SK-N-SH (cell line): ENCODE measurements around the gene ADAMTS17. TPM values are rescaled to one million over a fixed set of nuclear protein-coding genes. Genes with fewer than 3 reads are reported as not detected.

Experiments
- CTCF ChIA-PET: fragments of 300-600, 350-600 bp; formaldehyde crosslinking; extraction: SDS; loops from one replicate; lab custom pipeline; 2021; lab: Yijun Ruan, JAX
- POLR2A ChIA-PET: fragments of 350-600 bp; sonication (Branson Sonifier 250); formaldehyde crosslinking; extraction: SDS; loops from one replicate; lab custom pipeline; 2020; ENCODE audit warnings: antibody characterized with exemption, inconsistent platforms; lab: Yijun Ruan, JAX
- DNase-seq: peaks from one replicate; pipeline ENCODE4 v3.0.0; 2012
- H2AFZ ChIP-seq: fragments of 200-600 bp; sonication (generic); 2 replicates; pipeline ENCODE4 v1.8.1; 2016; ENCODE audit warnings: antibody characterized with exemption, mild to moderate bottlenecking, low read depth
- H3F3A ChIP-seq: fragments of 200-600 bp; sonication (generic); replicated peaks from 2 replicates; pipeline ENCODE3; 2016; ENCODE audit warnings: antibody characterized with exemption, mild to moderate bottlenecking; ENCODE audit not compliant: insufficient read depth
- H3K27ac ChIP-seq, 2 experiments: fragments of 200-500 bp in 1 of 2; fragments of 200-600 bp in 1 of 2; sonication (Bioruptor generic) in 1 of 2; sonication (generic), shearing (Covaris generic) in 1 of 2; 2 replicates each; pipeline versions ENCODE4 v1.5.1 to v1.6.1; 2014 to 2016; ENCODE audit warnings: low read depth in 2 of 2, inconsistent platforms in 1 of 2, low read length in 1 of 2, mild to moderate bottlenecking in 1 of 2, mixed read lengths in 1 of 2
- H3K27me3 ChIP-seq: fragments of 200-600 bp; sonication (generic), shearing (Covaris generic); 2 replicates; pipeline ENCODE4 v1.6.1; 2016; ENCODE audit warnings: mixed run types; ENCODE audit not compliant: insufficient read depth
- H3K36me3 ChIP-seq, 2 experiments: fragments of 200-500 bp in 1 of 2; fragments of 200-600 bp in 1 of 2; sonication (Bioruptor generic) in 1 of 2; sonication (generic) in 1 of 2; replicated peaks in 1 of 2; 2 replicates each; pipeline versions ENCODE3 to v1.5.1; 2014 to 2016; ENCODE audit warnings: low read length in 1 of 2, mild to moderate bottlenecking in 1 of 2; ENCODE audit not compliant: insufficient read depth in 2 of 2, control insufficient read depth in 1 of 2
- H3K4me1 ChIP-seq, 2 experiments: fragments of 200-500 bp in 1 of 2; fragments of 200-600 bp in 1 of 2; sonication (Bioruptor generic) in 1 of 2; sonication (generic), shearing (Covaris generic) in 1 of 2; 2 replicates each; pipeline versions ENCODE4 v1.5.1 to v1.6.1; 2014 to 2016; ENCODE audit warnings: low read depth in 1 of 2, low read length in 1 of 2, mixed run types in 1 of 2; ENCODE audit not compliant: insufficient read depth in 2 of 2, control insufficient read depth in 1 of 2
- H3K4me2 ChIP-seq: fragments of 200-600 bp; sonication (generic), shearing (Covaris generic); 2 replicates; pipeline ENCODE4 v1.6.1; 2017; ENCODE audit warnings: mixed run types
- H3K4me3 ChIP-seq, 2 experiments: fragments of 200-500 bp in 1 of 2; fragments of 200-600 bp in 1 of 2; sonication (Bioruptor generic) in 1 of 2; sonication (generic), shearing (Covaris generic) in 1 of 2; 2 replicates each; pipeline versions ENCODE4 v1.5.1 to v1.8.1; 2014 to 2016; ENCODE audit warnings: low read depth in 2 of 2, inconsistent platforms in 1 of 2, low read length in 1 of 2, mild to moderate bottlenecking in 1 of 2, mixed read lengths in 1 of 2, moderate library complexity in 1 of 2
- H3K79me2 ChIP-seq: fragments of 200-600 bp; sonication (generic); 2 replicates; pipeline ENCODE4 v1.8.1; 2017; ENCODE audit warnings: mild to moderate bottlenecking; ENCODE audit not compliant: insufficient read depth
- H3K9ac ChIP-seq: fragments of 200-600 bp; sonication (generic); 2 replicates; pipeline ENCODE4 v1.6.1; 2017; ENCODE audit warnings: mixed run types
- H3K9me2 ChIP-seq: fragments of 200-600 bp; sonication (generic); 2 replicates; pipeline ENCODE4 v1.6.1; 2017; ENCODE audit warnings: mixed run types
- H3K9me3 ChIP-seq: fragments of 200-600 bp; sonication (generic); 2 replicates; pipeline ENCODE4 v1.6.1; 2017; ENCODE audit warnings: mixed run types, mild to moderate bottlenecking, moderate library complexity
- H4K20me1 ChIP-seq: fragments of 200-600 bp; sonication (generic); 2 replicates; pipeline ENCODE4 v1.6.1; 2017; ENCODE audit warnings: mild to moderate bottlenecking, mixed run types; ENCODE audit not compliant: insufficient read depth
- EP300 ChIP-seq, 2 experiments: IDR thresholded peaks; 2 replicates each; pipeline versions ENCODE4 v1.4.0 to v1.6.1; 2012; ENCODE audit warnings: borderline replicate concordance in 1 of 2, low read depth in 1 of 2, low read length in 1 of 2
- FOSL2 ChIP-seq: IDR thresholded peaks from 2 replicates; pipeline ENCODE4 v1.4.0; 2012; ENCODE audit warnings: low read depth, mild to moderate bottlenecking, moderate library complexity, borderline replicate concordance
- MAX ChIP-seq: IDR thresholded peaks from 2 replicates; pipeline ENCODE4 v1.4.0; 2012; ENCODE audit warnings: low read depth
- MEF2A ChIP-seq: IDR thresholded peaks from 2 replicates; pipeline ENCODE4 v1.4.0; 2012; ENCODE audit warnings: low read depth, borderline replicate concordance
- MXI1 ChIP-seq: IDR thresholded peaks from 2 replicates; pipeline ENCODE4 v1.6.1; 2012; ENCODE audit warnings: mild to moderate bottlenecking, low read depth, low read length, improper control_type of control experiment
- NFIC ChIP-seq: IDR thresholded peaks from 2 replicates; pipeline ENCODE4 v1.4.0; 2012; ENCODE audit warnings: borderline replicate concordance
- PBX3 ChIP-seq: IDR thresholded peaks from 2 replicates; pipeline ENCODE4; 2012
- RAD21 ChIP-seq: IDR thresholded peaks from 2 replicates; pipeline ENCODE4 v1.6.1; 2012; ENCODE audit warnings: mild to moderate bottlenecking, low read length
- RCOR1 ChIP-seq: fragments of 150-350 bp; IDR thresholded peaks from 2 replicates; pipeline ENCODE4 v1.6.1; 2017; ENCODE audit warnings: antibody characterized with exemption, low read length
- REST ChIP-seq: IDR thresholded peaks from 2 replicates; pipeline ENCODE4 v1.6.1; 2012; ENCODE audit warnings: mild to moderate bottlenecking, low read depth, low read length, moderate library complexity
- RFX5 ChIP-seq: IDR thresholded peaks from 2 replicates; pipeline ENCODE4 v1.6.1; 2012; ENCODE audit warnings: mild to moderate bottlenecking, improper control_type of control experiment, low read length
- RXRA ChIP-seq: IDR thresholded peaks from 2 replicates; pipeline ENCODE4 v1.4.0; 2012; ENCODE audit warnings: low read depth, mild to moderate bottlenecking, borderline replicate concordance
- TCF12 ChIP-seq: IDR thresholded peaks from 2 replicates; pipeline ENCODE4 v1.4.0; 2012
- TEAD4 ChIP-seq: IDR thresholded peaks from 2 replicates; pipeline ENCODE4 v1.4.0; 2012; ENCODE audit warnings: mild to moderate bottlenecking, borderline replicate concordance; ENCODE audit not compliant: insufficient read depth
- USF1 ChIP-seq: IDR thresholded peaks from 2 replicates; pipeline ENCODE4 v1.4.0; 2012; ENCODE audit warnings: low read depth, borderline replicate concordance
- USF2 ChIP-seq: fragments of 150-350 bp; IDR thresholded peaks from 2 replicates; pipeline ENCODE4 v1.6.1; 2017; ENCODE audit warnings: antibody characterized with exemption, low read length, low read depth, borderline replicate concordance
- YY1 ChIP-seq: IDR thresholded peaks from 2 replicates; pipeline ENCODE4 v1.4.0; 2012; ENCODE audit warnings: low read depth, mild to moderate bottlenecking
- WGBS: methylation state at CpG from one replicate; pipeline ENCODE4 v1.1.6; 2017; ENCODE audit warnings: low lambda C conversion rate; 5-methylcytosine and 5-hydroxymethylcytosine counted together
- polyA plus RNA-seq, 3 experiments: library from polyadenylated mRNA; depleted of rRNA; stranded (reverse); fragments of >200 nt; gene quantifications; 2 replicates each; pipeline ENCODE4 v1.2.3, GENCODE V29; 2012

Gene ADAMTS17
- polyA plus RNA-seq, 1 of the 3 experiments (the other 2 are of a cell fraction) = not detected

- TF ChIP-seq RFX5 (no peak), PBX3 (no peak), RXRA (no peak), NFIC (no peak), TEAD4 (no peak), MEF2A (no peak), MAX (no peak), TCF12 (no peak), MXI1 (no peak), YY1 (no peak), RCOR1 (no peak), USF2 (no peak), USF1 (no peak), RAD21 (no peak), EP300 (IDR thresholded peaks at IDR 0.05; ENCODE audit: borderline replicate concordance in 1 of 2, low read depth in 1 of 2, low read length in 1 of 2) (no peak), REST (no peak), FOSL2 (no peak)
- Histone ChIP-seq H3K79me2 (no peaks in the 10 kb centered on the region), H3K4me3 (no peak overlapping the region), H3K4me2 (no peak overlapping the region), H3F3A (no peaks in the 10 kb centered on the region), H3K4me1 (peaks cover 0 to 6% of the 10 kb centered on the region in 2 experiments; a peak in 2 of 4 replicates), H3K9me3 (no peaks in the 10 kb centered on the region), H3K27me3 (no peaks in the 10 kb centered on the region), H3K36me3 (no peaks in the 10 kb centered on the region), H4K20me1 (no peaks in the 10 kb centered on the region), H3K9me2 (no peaks in the 10 kb centered on the region), H3K9ac (no peak overlapping the region), H2AFZ (no peak overlapping the region), H3K27ac (no peak overlapping the region)
- POLR2A ChIA-PET = no interaction called here
- no peak for DNase-seq
- WGBS = 34% methylated on average over 13 of the region's 13 CpGs
- CTCF ChIA-PET = interaction anchor here (1.0 to 1.9 kb wide), 3 partner anchors 37 to 287 kb away, joined by 3 to 6 read pairs (median 4); no protein-coding TSS in a partner anchor
These were observed 126.5 kb downstream of the ADAMTS17 start for GRCh38 chr15:100215031-100215842.
